H1 (cell line): Measurements from ENCODE around the gene TMEM178B. TPM values are rescaled to one million over a fixed set of nuclear protein-coding genes. Genes with fewer than 3 reads are reported as not detected.

Source experiments
- CTCF ChIA-PET: fragments of 300-600 bp; sonication (Branson Sonifier 250); formaldehyde crosslinking; loops from one replicate; lab custom pipeline; 2021; ENCODE audit not compliant: partially characterized antibody; lab: Charles Lee
- POLR2A ChIA-PET: fragments of 300-600 bp; sonication (Branson Sonifier 250); formaldehyde crosslinking; loops from one replicate; lab custom pipeline; 2021; ENCODE audit warnings: inconsistent platforms; ENCODE audit not compliant: partially characterized antibody; lab: Charles Lee
- DNase-seq, 2 experiments: peaks; one replicate each; pipeline versions ENCODE4 v3.0.0 to v3.0.0-alpha.2; 2010 to 2022; ENCODE audit warnings: low spot score in 2 of 2, low read depth in 1 of 2, mixed read lengths in 1 of 2
- FAIRE-seq: peaks from 2 replicates; lab custom pipeline; 2011; peaks lifted over from hg19 to GRCh38; lab: Jason Lieb, UNC
- H2AFZ ChIP-seq: 2 replicates; pipeline ENCODE4 v1.8.1; 2012; ENCODE audit warnings: low read length, inconsistent platforms
- H2AK5ac ChIP-seq: 2 replicates; pipeline ENCODE4 v1.6.1; 2013; ENCODE audit warnings: low read depth, low read length
- H2BK120ac ChIP-seq: replicated peaks from 2 replicates; pipeline ENCODE3; 2013; ENCODE audit warnings: low read depth, low read length, inconsistent platforms
- H2BK12ac ChIP-seq: 2 replicates; pipeline ENCODE4 v1.6.1; 2013; ENCODE audit warnings: low read depth, low read length
- H2BK15ac ChIP-seq: 2 replicates; pipeline ENCODE4 v1.6.1; 2013; ENCODE audit warnings: low read length
- H2BK20ac ChIP-seq: 2 replicates; pipeline ENCODE4 v1.6.1; 2013; ENCODE audit warnings: low read length
- H2BK5ac ChIP-seq: 2 replicates; pipeline ENCODE4 v1.6.1; 2013; ENCODE audit warnings: low read depth, low read length
- H3K14ac ChIP-seq: 2 replicates; pipeline ENCODE4 v1.6.1; 2013; ENCODE audit warnings: inconsistent platforms; ENCODE audit not compliant: insufficient read length
- H3K18ac ChIP-seq: 2 replicates; pipeline ENCODE4 v1.6.1; 2013; ENCODE audit warnings: low read length; ENCODE audit errors: extremely low read depth
- H3K23ac ChIP-seq: 2 replicates; pipeline ENCODE4 v1.6.1; 2013; ENCODE audit warnings: inconsistent platforms; ENCODE audit not compliant: insufficient read length
- H3K23me2 ChIP-seq: 2 replicates; pipeline ENCODE4 v1.6.1; 2013; ENCODE audit warnings: low read depth, low read length
- H3K27ac ChIP-seq: 2 replicates; pipeline ENCODE4 v1.6.1; 2011; ENCODE audit warnings: low read depth, low read length, inconsistent platforms
- H3K27me3 ChIP-seq, 4 experiments: replicated peaks in 1 of 4; 1 replicate in 1 of 4; 2 replicates in 3 of 4; pipeline versions ENCODE4 v1.6.1 to v1.8.1; 2011 to 2013; ENCODE audit warnings: low read length in 3 of 4, mild to moderate bottlenecking in 3 of 4, inconsistent platforms in 2 of 4, mixed read lengths in 2 of 4, moderate library complexity in 1 of 4; ENCODE audit not compliant: control insufficient read depth in 3 of 4, insufficient read depth in 3 of 4; ENCODE audit errors: extremely low read depth in 1 of 4
- H3K36me3 ChIP-seq, 4 experiments: 2 replicates each; pipeline versions ENCODE4 v1.6.1 to v1.8.1; 2011 to 2013; ENCODE audit warnings: mild to moderate bottlenecking in 4 of 4, low read length in 3 of 4, moderate library complexity in 2 of 4, control low read depth in 1 of 4, inconsistent platforms in 1 of 4; ENCODE audit not compliant: insufficient read depth in 4 of 4, control insufficient read depth in 2 of 4
- H3K4ac ChIP-seq: replicated peaks from 2 replicates; pipeline ENCODE3; 2013; ENCODE audit warnings: low read length, low read depth, mixed read lengths, inconsistent platforms; ENCODE audit not compliant: insufficient read length
- H3K4me1 ChIP-seq, 4 experiments: replicated peaks in 1 of 4; 1 replicate in 1 of 4; 2 replicates in 3 of 4; pipeline versions ENCODE4 v1.6.1 to v1.8.1; 2011 to 2013; ENCODE audit warnings: low read length in 3 of 4, inconsistent platforms in 2 of 4, mixed read lengths in 1 of 4; ENCODE audit not compliant: insufficient read depth in 4 of 4, control insufficient read depth in 3 of 4
- H3K4me2 ChIP-seq, 2 experiments: 2 replicates each; pipeline versions ENCODE4 v1.6.1 to v1.8.1; 2011 to 2013; ENCODE audit warnings: low read depth in 2 of 2, low read length in 2 of 2, control low read depth in 1 of 2, inconsistent platforms in 1 of 2, mild to moderate bottlenecking in 1 of 2; ENCODE audit not compliant: insufficient read depth in 1 of 2
- H3K4me3 ChIP-seq, 4 experiments: fragments of 200-600, 300-600 bp in 1 of 4; sonication (generic), shearing (Covaris generic), sonication (Bioruptor Twin) in 1 of 4; 2 replicates each; pipeline versions ENCODE4 v1.5.1 to v1.8.1; 2011 to 2016; ENCODE audit warnings: low read length in 4 of 4, low read depth in 3 of 4, control low read depth in 2 of 4, inconsistent platforms in 2 of 4, mild to moderate bottlenecking in 2 of 4, mixed read lengths in 1 of 4, moderate library complexity in 1 of 4; ENCODE audit not compliant: insufficient read depth in 2 of 4; ENCODE audit errors: extremely low read depth in 1 of 4
- H3K56ac ChIP-seq: replicated peaks from 2 replicates; pipeline ENCODE3; 2013; ENCODE audit warnings: low read depth, mild to moderate bottlenecking, mixed read lengths, low read length, inconsistent platforms; ENCODE audit not compliant: insufficient read length
- H3K79me1 ChIP-seq: 2 replicates; pipeline ENCODE4 v1.6.1; 2013; ENCODE audit warnings: low read depth, low read length, control low read depth
- H3K79me2 ChIP-seq, 2 experiments: 2 replicates each; pipeline versions ENCODE4 v1.6.1 to v1.8.1; 2012 to 2013; ENCODE audit warnings: low read length in 2 of 2, mild to moderate bottlenecking in 2 of 2, inconsistent platforms in 1 of 2; ENCODE audit not compliant: insufficient read depth in 2 of 2, control insufficient read depth in 1 of 2
- H3K9ac ChIP-seq, 4 experiments: replicated peaks in 1 of 4; 1 replicate in 1 of 4; 2 replicates in 3 of 4; pipeline versions ENCODE4 v1.6.1 to v1.8.1; 2011 to 2013; ENCODE audit warnings: low read depth in 3 of 4, low read length in 3 of 4, control low read depth in 2 of 4, mild to moderate bottlenecking in 2 of 4, moderate library complexity in 2 of 4, inconsistent platforms in 1 of 4; ENCODE audit errors: extremely low read depth in 1 of 4
- H3K9me3 ChIP-seq, 2 experiments: 2 replicates each; pipeline versions ENCODE4 v1.6.1 to v1.8.1; 2012 to 2013; ENCODE audit warnings: mild to moderate bottlenecking in 2 of 2, moderate library complexity in 2 of 2, control low read depth in 1 of 2, inconsistent platforms in 1 of 2, low read depth in 1 of 2, low read length in 1 of 2, mixed read lengths in 1 of 2; ENCODE audit not compliant: insufficient read depth in 2 of 2
- H4K20me1 ChIP-seq, 2 experiments: replicated peaks in 1 of 2; 2 replicates each; pipeline versions ENCODE3 to v1.8.1; 2011 to 2013; ENCODE audit warnings: inconsistent platforms in 2 of 2, low read length in 2 of 2, mild to moderate bottlenecking in 1 of 2; ENCODE audit not compliant: insufficient read depth in 2 of 2, control insufficient read depth in 1 of 2
- H4K5ac ChIP-seq: 2 replicates; pipeline ENCODE4 v1.6.1; 2013; ENCODE audit warnings: low read length, low read depth, mixed read lengths, inconsistent platforms; ENCODE audit not compliant: insufficient read length
- H4K8ac ChIP-seq: 2 replicates; pipeline ENCODE4 v1.8.0; 2013; ENCODE audit warnings: mild to moderate bottlenecking, moderate library complexity, low read length, inconsistent platforms; ENCODE audit not compliant: insufficient read depth; ENCODE audit errors: extremely low read depth
- H4K91ac ChIP-seq: replicated peaks from 2 replicates; pipeline ENCODE3; 2013; ENCODE audit warnings: low read length, mixed read lengths, inconsistent platforms; ENCODE audit not compliant: insufficient read length
- BACH1 ChIP-seq: IDR thresholded peaks from 2 replicates; pipeline ENCODE4 v1.6.1; 2012; ENCODE audit warnings: low read length, improper control_type of control experiment
- BRCA1 ChIP-seq: IDR thresholded peaks from 2 replicates; pipeline ENCODE4 v1.6.1; 2012; ENCODE audit warnings: low read depth, low read length, improper control_type of control experiment
- CBX8 ChIP-seq: fragments of 300-800, 300-1000 bp; sonication (generic); IDR thresholded peaks from 2 replicates; pipeline ENCODE4 v1.7.1; 2016; ENCODE audit warnings: low read depth, low read length, borderline replicate concordance
- CHD2 ChIP-seq: IDR thresholded peaks from 2 replicates; pipeline ENCODE4 v1.6.1; 2012; ENCODE audit warnings: low read length, improper control_type of control experiment
- CREB1 ChIP-seq: IDR thresholded peaks from 2 replicates; pipeline ENCODE4 v1.6.1; 2012; ENCODE audit warnings: inconsistent platforms
- JUND ChIP-seq: IDR thresholded peaks from 2 replicates; pipeline ENCODE4 v1.6.1; 2011; ENCODE audit warnings: mild to moderate bottlenecking, improper control_type of control experiment, low read length
- NANOG ChIP-seq: IDR thresholded peaks from 2 replicates; pipeline ENCODE4 v1.6.1; 2011; ENCODE audit warnings: low read length, low read depth, mild to moderate bottlenecking, inconsistent platforms; ENCODE audit not compliant: insufficient read depth, poor library complexity, severe bottlenecking
- RBBP5 ChIP-seq: IDR thresholded peaks from 2 replicates; pipeline ENCODE4 v1.7.1; 2012; ENCODE audit warnings: low read depth, mild to moderate bottlenecking, inconsistent platforms, low read length, moderate library complexity, borderline replicate concordance
- SP1 ChIP-seq: IDR thresholded peaks from 2 replicates; pipeline ENCODE4 v1.6.1; 2011; ENCODE audit warnings: low read depth, low read length
- TAF1 ChIP-seq: IDR thresholded peaks from 2 replicates; pipeline ENCODE4 v1.6.1; 2011; ENCODE audit warnings: mild to moderate bottlenecking, low read depth, low read length
- TAF7 ChIP-seq: optimal IDR thresholded peaks from 2 replicates; pipeline ENCODE3; 2011; ENCODE audit warnings: low read depth, mild to moderate bottlenecking, inconsistent platforms, low read length, moderate library complexity, borderline replicate concordance
- WGBS, 2 experiments: shearing (Covaris generic) in 1 of 2; methylation state at CpG; one replicate each; pipeline versions ENCODE4 v1.1.6 to v1.1.7; 2013 to 2015; ENCODE audit warnings: low lambda C conversion rate in 2 of 2, mixed read lengths in 2 of 2, inconsistent platforms in 1 of 2, low coverage in 1 of 2, missing lambda C conversion rate in 1 of 2; ENCODE audit not compliant: insufficient replicate concordance in 2 of 2, insufficient coverage in 1 of 2, insufficient read length in 1 of 2; ENCODE audit errors: extremely low coverage in 1 of 2, missing lambda C conversion rate in 1 of 2; 5-methylcytosine and 5-hydroxymethylcytosine counted together
- polyA plus RNA-seq, 7 experiments: library from polyadenylated mRNA; depleted of rRNA in 3 of 7; stranded (reverse) in 5 of 7; unstranded in 2 of 7; fragments of >200 nt in 5 of 7; fragments of 200-250 nt in 2 of 7; gene quantifications; 1 replicate in 5 of 7; 2 replicates in 1 of 7; 4 replicates in 1 of 7; pipeline versions ENCODE4 v1.2.1 to v1.2.3, GENCODE V29; 2011 to 2013; ENCODE audit warnings: missing spikeins in 2 of 7, mixed read lengths in 2 of 7
- total RNA-seq: library from RNA; stranded (reverse); fragmentation: NEBNext Ultra II Directional; extraction: Animal tissue kit (Norgen Biotek cat#: 25700); gene quantifications from 2 replicates; pipeline ENCODE4 v1.2.1, GENCODE V29; 2021

Gene TMEM178B
- total and polyA plus RNA-seq, 2 of the 8 experiments (the other 6 are each of a cell fraction or from before 2014, with no cell fraction given) = 5.3 to 18.1 TPM

- Histone ChIP-seq H3K79me1 (no peaks in the 10 kb centered on the region; the same call in 1 of the 2 replicates), H3K4me1 (peaks cover 5 to 14% (median 11%) of the 10 kb centered on the region in 4 experiments), H3K23ac (no peak overlapping the region), H3K27ac (no peak overlapping the region), H4K5ac (no peak overlapping the region), H4K8ac (no peak overlapping the region), H3K4me3 (no peak overlapping the region), H3K4ac (no peak overlapping the region), H3K9ac (no peak overlapping the region), H3K18ac (no peak overlapping the region; the same call in 1 of the 2 replicates), H4K20me1 (peaks cover 0 to 1% of the 10 kb centered on the region in 2 experiments), H3K36me3 (no peaks in the 10 kb centered on the region), H3K4me2 (no peak overlapping the region; a peak in 1 of 4 replicates), H2BK5ac (no peak overlapping the region), H3K79me2 (peaks cover 0 to 5% of the 10 kb centered on the region in 2 experiments; a peak in 1 of 4 replicates), H3K9me3 (no peaks in the 10 kb centered on the region), H3K27me3 (no peaks in the 10 kb centered on the region), H4K91ac (no peak overlapping the region), H2BK15ac (no peak overlapping the region), H2AK5ac (no peak overlapping the region), H2BK120ac (no peak overlapping the region), H2AFZ (no peak overlapping the region), H3K14ac (no peak overlapping the region), H3K56ac (no peak overlapping the region), H2BK20ac (no peak overlapping the region), H2BK12ac (no peak overlapping the region), H3K23me2 (no peaks in the 10 kb centered on the region)
- ChIA-PET CTCF (interaction anchor here (1.0 to 2.0 kb wide), 2 partner anchors 11 to 294 kb away, joined by 3 to 6 read pairs; no protein-coding TSS in a partner anchor), POLR2A (interaction anchor here (0.9 kb wide), 1 partner anchor 26 kb away, joined by 3 read pairs; no protein-coding TSS in a partner anchor)
- no peak for TF ChIP-seq BRCA1
- no peak for TF ChIP-seq CHD2
- TF ChIP-seq SP1 = no peak
- no peak for TF ChIP-seq JUND
- TF ChIP-seq TAF7 = no peak
- TF ChIP-seq TAF1 = no peak
- no peak for TF ChIP-seq CBX8
- TF ChIP-seq RBBP5 = no peak
- TF ChIP-seq NANOG = no peak
- TF ChIP-seq CREB1 = no peak
- no peak for TF ChIP-seq BACH1
- DNase-seq (peak in 1 of 2 experiments; percentile 24), FAIRE-seq (no peak)
- 79% methylated on average over 2 of the region's 2 CpGs; no CpG with 5 or more reads in 1 of the 2 experiments for WGBS, 2 experiments
Measured at GRCh38 chr7:141239661-141240060, 165.8 kb downstream of the TMEM178B start.
